Natural killer cell (primary cell): ENCODE results near the gene BICD1. TPM values are rescaled to one million over a fixed set of nuclear protein-coding genes. Genes with fewer than 3 reads are reported as not detected.

Experiments used
- ATAC-seq, 3 donors: fragments of 150-1000 bp in 2 of 3; fragments of 200-7000 bp in 1 of 3; cut with Tn5 transposase; 1 replicate in 1 of 3; 2 replicates in 2 of 3; pipeline ENCODE4 v1.10.0; 2021; ENCODE audit warnings: mild to moderate bottlenecking in 2 of 3, moderate library complexity in 2 of 3
- DNase-seq, 2 donors: peaks; one replicate each; pipeline versions ENCODE4 v3.0.0 to v3.0.0-alpha.2; 2013 to 2021; ENCODE audit warnings: mixed read lengths in 1 of 2
- H3K27ac ChIP-seq: one replicate; pipeline ENCODE4 v1.5.1; 2013; ENCODE audit warnings: mild to moderate bottlenecking, low read length
- H3K27me3 ChIP-seq: one replicate; pipeline ENCODE4 v1.6.1; 2013; ENCODE audit warnings: low read length; ENCODE audit not compliant: control insufficient read depth, insufficient read depth
- H3K36me3 ChIP-seq: one replicate; pipeline ENCODE4 v1.6.1; 2013; ENCODE audit warnings: low read length; ENCODE audit not compliant: control insufficient read depth, insufficient read depth
- H3K4me1 ChIP-seq: one replicate; pipeline ENCODE4 v1.6.1; 2013; ENCODE audit warnings: low read length; ENCODE audit not compliant: control insufficient read depth, insufficient read depth
- H3K4me3 ChIP-seq: one replicate; pipeline ENCODE4 v1.5.1; 2013; ENCODE audit warnings: low read length
- H3K9me3 ChIP-seq: one replicate; pipeline ENCODE4 v1.6.1; 2013; ENCODE audit warnings: low read length; ENCODE audit not compliant: control insufficient read depth, insufficient read depth
- H3K27ac Mint-ChIP-seq, 2 donors: one replicate each; pipeline ENCODE4 v1.8.0; 2022; ENCODE audit warnings: mild to moderate bottlenecking in 2 of 2, mixed read lengths in 2 of 2, moderate library complexity in 1 of 2
- H3K27me3 Mint-ChIP-seq, 2 donors: one replicate each; pipeline ENCODE4 v1.8.0; 2022; ENCODE audit warnings: low read depth in 2 of 2, mixed read lengths in 2 of 2
- H3K36me3 Mint-ChIP-seq: one replicate; pipeline ENCODE4 v1.8.0; 2022; ENCODE audit warnings: mixed read lengths
- H3K4me1 Mint-ChIP-seq, 2 donors: one replicate each; pipeline ENCODE4 v1.8.0; 2022; ENCODE audit warnings: mixed read lengths in 2 of 2
- H3K4me3 Mint-ChIP-seq: one replicate; pipeline ENCODE4 v1.8.0; 2022; ENCODE audit warnings: mild to moderate bottlenecking, moderate library complexity, mixed read lengths
- H3K9me3 Mint-ChIP-seq, 2 donors: one replicate each; pipeline ENCODE4 v1.8.0; 2022; ENCODE audit warnings: mixed read lengths in 2 of 2
- WGBS: methylation state at CpG from one replicate; pipeline ENCODE4 v1.1.7; 2013; ENCODE audit warnings: missing lambda C conversion rate; ENCODE audit not compliant: insufficient coverage; 5-methylcytosine and 5-hydroxymethylcytosine counted together
- intact Hi-C: fragments of 100-400 bp; cut with micrococcal nuclease; formaldehyde crosslinking; loops from one replicate; pipeline ENCODE4 v1.14.2; 2022
- total RNA-seq, 4 donors: library from RNA; stranded (reverse); fragments of 120-200 nt in 1 of 4; gene quantifications; one replicate each; pipeline versions ENCODE4 v1.2.3 to v1.2.4, GENCODE V29; 2013 to 2022
- TF ChIP-seq, protein P1 (sequence below): fragments of 200-600 bp; IDR thresholded peaks from one replicate; pipeline ENCODE4 v1.8.0; 2022; ENCODE audit warnings: antibody characterized with exemption

BICD1 gene
- total RNA-seq, 3 donors from 2014 or later (not counting 1 experiment from before 2014, with no cell fraction given): 10.0 to 16.0 (median 15.5) TPM

DNA sequence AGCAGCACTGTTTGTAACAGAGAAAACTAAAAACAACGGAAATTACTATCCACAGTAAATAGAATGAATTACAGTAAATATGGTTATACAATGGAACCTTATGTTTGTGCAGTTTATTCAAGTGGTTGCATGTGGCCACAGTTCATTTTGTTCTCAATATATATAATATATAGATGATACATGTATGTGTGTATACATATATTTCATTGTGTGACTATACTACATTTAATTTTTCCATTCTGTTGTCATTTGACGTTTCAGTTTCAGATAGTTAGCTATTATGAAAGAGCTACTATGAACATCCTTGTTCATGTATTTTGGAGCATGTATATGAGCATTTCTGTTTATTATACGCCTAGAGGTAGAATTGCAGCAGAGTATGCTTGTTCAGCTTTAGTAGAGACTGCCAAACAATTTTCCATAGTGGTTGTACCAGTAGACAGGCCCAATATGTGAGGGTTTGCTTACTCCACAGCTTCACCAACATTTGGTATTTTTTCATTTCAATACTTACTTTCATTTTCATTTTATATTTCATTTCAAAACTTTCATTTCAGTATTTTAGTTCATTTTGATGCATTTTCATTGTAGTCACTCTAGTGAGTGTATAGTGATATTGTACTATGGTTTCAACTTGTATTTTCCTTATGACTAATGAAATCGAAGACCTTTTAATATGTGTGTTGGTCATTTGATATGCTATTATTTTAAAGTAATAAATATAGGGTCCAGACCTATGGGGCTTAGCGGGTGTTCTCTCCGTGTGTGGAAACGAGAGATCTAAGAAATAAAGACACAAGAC, 151.2 kb downstream of the BICD1 start:
- TF ChIP-seq, protein P1, sequence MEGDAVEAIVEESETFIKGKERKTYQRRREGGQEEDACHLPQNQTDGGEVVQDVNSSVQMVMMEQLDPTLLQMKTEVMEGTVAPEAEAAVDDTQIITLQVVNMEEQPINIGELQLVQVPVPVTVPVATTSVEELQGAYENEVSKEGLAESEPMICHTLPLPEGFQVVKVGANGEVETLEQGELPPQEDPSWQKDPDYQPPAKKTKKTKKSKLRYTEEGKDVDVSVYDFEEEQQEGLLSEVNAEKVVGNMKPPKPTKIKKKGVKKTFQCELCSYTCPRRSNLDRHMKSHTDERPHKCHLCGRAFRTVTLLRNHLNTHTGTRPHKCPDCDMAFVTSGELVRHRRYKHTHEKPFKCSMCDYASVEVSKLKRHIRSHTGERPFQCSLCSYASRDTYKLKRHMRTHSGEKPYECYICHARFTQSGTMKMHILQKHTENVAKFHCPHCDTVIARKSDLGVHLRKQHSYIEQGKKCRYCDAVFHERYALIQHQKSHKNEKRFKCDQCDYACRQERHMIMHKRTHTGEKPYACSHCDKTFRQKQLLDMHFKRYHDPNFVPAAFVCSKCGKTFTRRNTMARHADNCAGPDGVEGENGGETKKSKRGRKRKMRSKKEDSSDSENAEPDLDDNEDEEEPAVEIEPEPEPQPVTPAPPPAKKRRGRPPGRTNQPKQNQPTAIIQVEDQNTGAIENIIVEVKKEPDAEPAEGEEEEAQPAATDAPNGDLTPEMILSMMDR: no peak
- H3K27ac ChIP-seq: no peak overlapping the region
- 98% methylated on average over 6 of the region's 7 CpGs for WGBS
- no peaks in the 10 kb centered on the region for H3K9me3 ChIP-seq
- H3K36me3 ChIP-seq: no peaks in the 10 kb centered on the region
- H3K9me3 Mint-ChIP-seq: no peaks in the 10 kb centered on the region
- no peaks in the 10 kb centered on the region for H3K27me3 Mint-ChIP-seq
- H3K4me1 ChIP-seq: no peaks in the 10 kb centered on the region
- intact Hi-C loops: no loop called here
- DNase-seq (no peak), ATAC-seq (no peak)
- H3K4me3 ChIP-seq: no peak overlapping the region
- peaks cover 5 to 15% of the 10 kb centered on the region in 2 donors for H3K4me1 Mint-ChIP-seq
- H3K27me3 ChIP-seq: no peaks in the 10 kb centered on the region
- no peaks in the 10 kb centered on the region for H3K36me3 Mint-ChIP-seq
- H3K27ac Mint-ChIP-seq: no peak overlapping the region
- H3K4me3 Mint-ChIP-seq: no peak overlapping the region

DNA sequence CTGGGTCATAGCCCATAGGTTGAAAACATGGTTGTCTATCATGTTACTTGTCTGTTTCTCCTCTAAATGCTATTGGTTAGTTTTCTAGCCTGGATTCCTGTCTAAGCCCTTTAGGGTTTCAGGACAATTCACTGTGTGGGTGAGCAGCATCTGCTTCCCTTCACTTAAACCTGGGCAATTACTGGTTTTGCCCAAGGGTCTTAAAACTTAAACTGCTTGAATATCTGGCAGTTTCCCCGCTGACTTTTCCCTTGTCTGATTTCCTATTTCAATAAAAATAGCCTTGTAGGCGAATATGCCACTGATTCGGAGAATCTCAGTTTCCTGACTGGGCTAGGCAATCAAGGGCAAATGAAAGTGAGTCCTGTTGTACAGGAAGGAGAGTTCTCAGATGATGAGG, 154.0 kb downstream of the BICD1 start:
- Histone ChIP-seq H3K36me3 (no peaks in the 10 kb centered on the region), H3K27ac (no peak overlapping the region), H3K27me3 (no peaks in the 10 kb centered on the region), H3K4me3 (no peak overlapping the region), H3K9me3 (no peaks in the 10 kb centered on the region), H3K4me1 (no peaks in the 10 kb centered on the region)
- no peaks in the 10 kb centered on the region for H3K9me3 Mint-ChIP-seq
- H3K36me3 Mint-ChIP-seq: no peaks in the 10 kb centered on the region
- H3K27me3 Mint-ChIP-seq: no peaks in the 10 kb centered on the region
- peaks cover 5 to 7% of the 10 kb centered on the region in 2 donors for H3K4me1 Mint-ChIP-seq
- 58% methylated on average over 3 of the region's 3 CpGs for WGBS
- H3K27ac Mint-ChIP-seq: no peak overlapping the region
- intact Hi-C loops: no loop called here
- DNase-seq (no peak), ATAC-seq (no peak)
- no peak overlapping the region for H3K4me3 Mint-ChIP-seq
- TF ChIP-seq, protein P1: no peak

DNA sequence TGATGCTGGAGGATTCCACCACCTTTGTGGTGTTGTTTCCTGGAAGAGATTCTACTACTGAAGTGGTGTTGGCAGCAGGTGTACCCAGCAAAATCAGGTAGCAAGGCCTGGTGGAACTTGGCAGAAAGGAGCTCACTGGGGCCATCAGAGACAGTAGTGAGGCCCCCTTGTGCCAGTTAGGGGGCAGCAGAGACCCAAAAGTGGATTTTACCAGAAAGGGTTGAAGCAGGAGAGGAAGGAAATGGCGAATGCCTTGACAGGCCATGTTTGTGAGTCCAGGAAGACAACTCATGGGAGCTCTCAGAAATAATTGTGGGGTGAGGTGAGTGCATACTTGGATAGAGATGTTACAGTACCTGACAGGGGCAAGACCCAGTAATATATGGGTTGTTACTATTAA, 155.0 kb downstream of the BICD1 start:
- DNase-seq: peak in 1 of 2 donors; percentile 31
- ATAC-seq: peak in 1 of 3 donors; percentile 34

More for the DNA sequence above, 155.0 kb downstream of the BICD1 start:
- no peak overlapping the region for H3K4me3 Mint-ChIP-seq
- Histone ChIP-seq H3K27me3 (no peaks in the 10 kb centered on the region), H3K4me1 (no peaks in the 10 kb centered on the region), H3K36me3 (no peaks in the 10 kb centered on the region), H3K9me3 (no peaks in the 10 kb centered on the region), H3K4me3 (no peak overlapping the region), H3K27ac (no peak overlapping the region)
- no peaks in the 10 kb centered on the region for H3K9me3 Mint-ChIP-seq
- peaks cover 0 to 5% of the 10 kb centered on the region in 2 donors for H3K4me1 Mint-ChIP-seq
- no peaks in the 10 kb centered on the region for H3K36me3 Mint-ChIP-seq
- H3K27me3 Mint-ChIP-seq: no peaks in the 10 kb centered on the region
- WGBS: 94% methylated on average over 1 of the region's 1 CpG
- intact Hi-C loops: no loop called here
- TF ChIP-seq, protein P1: no peak
- H3K27ac Mint-ChIP-seq: no peak overlapping the region
